ENCODE results near the gene TRPM3.

Gene TRPM3

GRCh38 chr9:70517926-70518610, 603.4 kb downstream of the TRPM3 start:
- DNase-seq (ENCODE audit: low spot score): no peak

- no peak for DNase-seq (ENCODE audit: low spot score)
Observed at GRCh38 chr9:70514273-70514672, 607.1 kb downstream of the TRPM3 start.

GRCh38 chr9:70511858-70512257, 609.6 kb downstream of the TRPM3 start:
- no peak for DNase-seq (ENCODE audit: low spot score)

- no peak for DNase-seq (ENCODE audit: low spot score)
Observed at GRCh38 chr9:70510157-70510770, 611.2 kb downstream of the TRPM3 start.

GRCh38 chr9:70506159-70506558, 615.3 kb downstream of the TRPM3 start:
- no peak for DNase-seq (ENCODE audit: low spot score)

- no peak for DNase-seq (ENCODE audit: low spot score)
Observed at GRCh38 chr9:70504834-70505233, 616.6 kb downstream of the TRPM3 start.

GRCh38 chr9:70502690-70503089, 618.7 kb downstream of the TRPM3 start:
- DNase-seq (ENCODE audit: low spot score): no peak

- no peak for DNase-seq (ENCODE audit: low spot score)
Observed at GRCh38 chr9:70500793-70501192, 620.6 kb downstream of the TRPM3 start.

- DNase-seq (ENCODE audit: low spot score): no peak
Observed at GRCh38 chr9:70499621-70500020, 621.8 kb downstream of the TRPM3 start.

- DNase-seq (ENCODE audit: low spot score): no peak
Observed at GRCh38 chr9:70498866-70499265, 622.6 kb downstream of the TRPM3 start.

- no peak for DNase-seq (ENCODE audit: low spot score)
Observed at GRCh38 chr9:70496244-70496643, 625.2 kb downstream of the TRPM3 start.

GRCh38 chr9:70495514-70495913, 625.9 kb downstream of the TRPM3 start:
- DNase-seq (ENCODE audit: low spot score): no peak

- no peak for DNase-seq (ENCODE audit: low spot score)
Observed at GRCh38 chr9:70494221-70494620, 627.2 kb downstream of the TRPM3 start.

- DNase-seq (ENCODE audit: low spot score): no peak
Observed at GRCh38 chr9:70493029-70493428, 628.4 kb downstream of the TRPM3 start.

- no peak for DNase-seq (ENCODE audit: low spot score)
Observed at GRCh38 chr9:70492319-70492777, 629.1 kb downstream of the TRPM3 start.

- no peak for DNase-seq (ENCODE audit: low spot score)
Observed at GRCh38 chr9:70491426-70492318, 629.7 kb downstream of the TRPM3 start.

GRCh38 chr9:70490478-70490877, 630.9 kb downstream of the TRPM3 start:
- DNase-seq (ENCODE audit: low spot score): no peak

- DNase-seq (ENCODE audit: low spot score): no peak
Observed at GRCh38 chr9:70488793-70489105, 632.7 kb downstream of the TRPM3 start.

GRCh38 chr9:70488098-70488792, 633.2 kb downstream of the TRPM3 start:
- no peak for DNase-seq (ENCODE audit: low spot score)

GRCh38 chr9:70486127-70486526, 635.3 kb downstream of the TRPM3 start:
- DNase-seq (ENCODE audit: low spot score): no peak

GRCh38 chr9:70485273-70485858, 636.1 kb downstream of the TRPM3 start:
- no peak for DNase-seq (ENCODE audit: low spot score)

Data from CD4-positive, alpha-beta T cell treated with Interleukin-15 for 4 hours (primary cell).